HG02642 (cell line): ENCODE results near the gene UGT3A2.

Experiments used
- ATAC-seq: cut with Tn5 transposase; IDR thresholded peaks from one replicate; pipeline ENCODE4 v1.9.1; 2021; ENCODE audit warnings: mild to moderate bottlenecking; ENCODE audit not compliant: unreplicated experiment, poor library complexity

UGT3A2 gene

DNA sequence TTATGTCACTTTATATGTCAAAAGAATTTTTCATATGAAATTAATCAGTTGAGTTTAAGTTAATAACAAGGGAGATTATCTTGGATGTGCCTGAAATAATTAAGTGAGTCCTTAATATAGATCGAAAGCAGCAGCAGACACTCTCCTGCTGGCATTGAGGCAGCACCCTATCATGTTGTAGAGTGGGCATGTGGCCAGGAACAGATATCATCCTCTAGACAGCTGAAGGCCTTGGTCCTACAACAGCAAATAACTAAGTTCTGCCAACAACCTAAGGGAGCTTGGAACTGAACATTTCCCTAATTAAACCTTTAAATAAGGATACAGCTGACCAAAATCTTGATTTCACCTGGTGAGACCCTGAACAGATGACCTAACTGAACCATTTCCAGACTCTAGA is 49.7 kb downstream of the UGT3A2 start:
- no peak for ATAC-seq

GRCh38 chr5:36013182-36013581 is 53.5 kb downstream of the UGT3A2 start:
- no peak for ATAC-seq

DNA sequence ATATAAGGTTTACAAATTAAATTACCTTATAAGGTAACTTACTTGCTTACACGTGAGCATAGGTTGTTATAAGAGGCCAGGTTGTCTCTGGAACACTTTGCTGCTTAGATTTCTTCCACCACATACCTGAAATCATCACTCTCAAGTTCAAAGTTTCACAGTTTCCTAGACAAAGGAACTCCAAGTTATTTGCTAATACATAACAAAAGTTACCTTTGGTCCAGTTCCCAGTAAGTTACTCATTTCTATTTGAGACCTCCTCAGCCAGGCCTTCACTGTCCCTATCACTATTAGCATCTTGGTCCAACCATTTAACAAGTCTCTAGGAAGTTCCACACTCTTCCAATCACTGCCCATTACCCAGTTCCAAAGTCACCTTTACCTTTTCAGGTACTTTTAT is 57.0 kb downstream of the UGT3A2 start:
- ATAC-seq, result no peak

GRCh38 chr5:36007366-36007765 is 59.3 kb downstream of the UGT3A2 start:
- ATAC-seq, result no peak

- ATAC-seq, result no peak
These were observed 60.5 kb downstream of the UGT3A2 start for GRCh38 chr5:36006163-36006562.

GRCh38 chr5:36001032-36001431 is 65.7 kb downstream of the UGT3A2 start:
- ATAC-seq, result no peak

- no peak for ATAC-seq
These were observed 67.1 kb downstream of the UGT3A2 start for GRCh38 chr5:35999547-35999946.

DNA sequence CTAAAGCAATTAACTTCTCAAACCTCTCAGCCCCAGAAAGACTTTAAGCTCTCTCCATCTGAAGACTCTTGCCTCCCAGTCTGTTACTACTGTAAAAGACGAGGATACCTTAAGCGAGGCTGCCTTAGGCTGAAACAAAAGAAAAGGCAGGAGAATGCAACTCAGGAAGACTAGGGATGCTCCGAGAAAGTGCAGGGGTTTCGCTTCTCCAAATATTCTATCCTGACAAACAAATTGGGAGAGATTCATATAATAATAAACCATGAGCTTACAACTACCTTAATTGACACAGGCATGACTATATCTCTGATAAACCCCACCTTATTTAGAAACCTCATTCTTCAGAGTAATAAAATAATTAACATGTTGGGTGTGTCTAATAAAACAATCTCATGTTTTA is 70.6 kb downstream of the UGT3A2 start:
- ATAC-seq, result no peak

DNA sequence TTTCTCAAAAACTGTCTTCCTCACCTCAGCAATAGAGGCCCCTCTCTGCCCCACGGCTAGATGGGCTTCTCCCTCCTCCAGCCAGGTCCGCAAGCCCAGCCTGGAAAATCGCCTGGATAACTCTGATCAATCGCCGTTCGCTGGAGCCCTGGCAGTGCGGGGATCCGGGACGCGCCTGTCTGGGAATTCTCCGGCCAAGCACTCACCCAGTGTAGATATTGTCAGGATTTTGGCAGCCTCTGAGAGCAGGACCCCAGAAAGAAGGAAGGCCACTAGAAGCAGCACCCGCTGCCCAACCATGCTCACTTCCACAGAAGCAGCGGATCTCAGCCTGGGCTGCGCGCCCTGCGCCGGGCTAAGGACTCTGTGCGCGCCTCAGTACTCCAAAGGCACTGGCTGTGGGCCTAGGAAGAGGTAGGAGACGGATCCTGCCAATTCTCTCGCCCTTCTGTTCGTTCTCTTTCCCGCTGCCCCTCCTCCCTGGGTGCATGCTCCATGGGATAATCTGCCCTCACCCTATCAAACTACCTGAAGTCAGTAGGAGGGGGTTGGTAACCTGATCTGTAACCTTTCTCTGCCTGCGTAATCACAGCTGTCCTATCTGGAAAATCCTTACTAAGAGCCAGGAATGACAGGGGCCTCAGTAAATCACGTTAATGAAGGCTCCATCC is 75.6 kb downstream of the UGT3A2 start, which contains the start of gene UGT3A1:
TSS of gene UGT3A1 (minus strand) at position 450 of the 671 bp plus-strand sequence. CDS start at position 300, 150 bp downstream.
- no peak for ATAC-seq

DNA sequence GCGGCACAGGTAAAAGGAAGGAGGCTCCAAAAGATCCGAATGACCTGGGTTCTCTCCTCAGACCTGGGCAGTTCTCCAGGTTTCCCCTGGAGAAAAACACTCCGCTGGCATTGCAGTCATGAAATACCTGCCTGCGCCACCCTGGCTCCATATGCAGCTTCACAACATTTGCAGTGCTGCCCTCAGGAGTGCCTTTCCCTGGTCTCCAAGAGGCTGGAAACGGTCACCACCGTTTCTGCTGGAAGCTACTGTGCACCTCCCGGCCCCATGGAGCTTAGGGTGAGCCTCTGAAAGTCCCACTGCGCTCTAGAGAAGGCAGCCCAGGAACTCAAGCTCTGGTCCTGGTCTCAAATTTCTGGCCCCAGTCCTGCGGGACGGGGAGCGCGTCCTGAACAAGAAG is 76.2 kb downstream of the UGT3A2 start:
- no peak for ATAC-seq

DNA sequence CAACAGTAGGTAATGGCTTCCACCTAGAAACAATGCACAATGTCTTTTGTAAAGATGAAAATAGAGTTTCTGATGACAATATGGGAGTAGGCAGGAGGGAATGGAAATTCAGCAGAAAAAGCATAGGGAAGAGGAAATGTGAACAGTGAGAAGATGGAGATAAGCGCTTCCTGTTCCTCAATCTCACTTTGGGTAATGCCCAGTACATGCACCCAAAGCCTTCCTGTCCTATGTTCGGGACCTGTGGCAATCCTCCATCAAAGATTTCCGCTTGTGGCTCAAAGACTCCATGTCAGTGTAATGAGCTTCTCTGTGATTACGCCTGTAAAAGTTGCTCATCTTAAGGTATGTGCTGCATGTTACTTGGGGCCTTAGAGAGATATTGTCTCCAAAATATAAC is 78.2 kb downstream of the UGT3A2 start:
- no peak for ATAC-seq

- no peak for ATAC-seq
These were observed 78.9 kb downstream of the UGT3A2 start for GRCh38 chr5:35987776-35988175.
